Measurements from ENCODE around the gene MTURN.
"Not testable (repeated sequence)": the region's sequence is repeated elsewhere in the genome, so short reads cannot be mapped to it uniquely, and the experiment has no call there.

Gene MTURN

DNA sequence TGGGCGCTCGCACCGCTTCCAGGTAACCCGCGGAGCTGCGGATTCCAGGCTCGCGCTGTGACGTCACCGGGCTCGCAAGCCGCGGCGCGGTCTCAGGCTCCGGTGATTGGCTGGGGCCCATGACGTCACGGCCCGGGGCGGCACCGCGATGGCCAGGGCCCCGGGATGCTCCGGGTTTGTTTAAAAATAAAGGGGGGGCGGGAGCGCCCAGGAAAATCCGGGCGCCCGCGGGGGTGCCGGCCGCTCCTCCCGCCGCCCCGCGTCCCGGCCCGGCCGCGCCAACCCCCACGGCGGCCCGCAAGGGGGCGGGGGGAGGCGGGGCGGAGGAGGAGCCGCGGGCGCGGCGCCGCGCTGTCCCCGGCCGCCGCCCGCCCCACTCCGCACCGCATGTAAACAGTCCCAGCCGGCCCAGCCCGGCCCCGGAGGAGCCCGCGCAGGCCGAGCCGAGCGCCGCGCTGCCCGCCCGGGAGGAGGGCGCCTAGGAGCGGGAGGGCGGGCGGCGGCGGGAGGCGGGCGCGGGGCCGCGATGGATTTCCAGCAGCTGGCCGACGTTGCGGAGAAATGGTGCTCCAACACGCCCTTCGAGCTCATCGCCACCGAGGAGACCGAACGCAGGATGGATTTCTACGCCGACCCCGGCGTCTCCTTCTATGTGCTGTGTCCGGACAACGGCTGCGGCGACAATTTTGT lies at the start of gene MTURN:
Gene MTURN (plus strand): TSS at position 376 of the 690 bp plus-strand sequence. CDS start 151 bp downstream, at position 527.
- DNase-seq: peak; percentile 94

DNA sequence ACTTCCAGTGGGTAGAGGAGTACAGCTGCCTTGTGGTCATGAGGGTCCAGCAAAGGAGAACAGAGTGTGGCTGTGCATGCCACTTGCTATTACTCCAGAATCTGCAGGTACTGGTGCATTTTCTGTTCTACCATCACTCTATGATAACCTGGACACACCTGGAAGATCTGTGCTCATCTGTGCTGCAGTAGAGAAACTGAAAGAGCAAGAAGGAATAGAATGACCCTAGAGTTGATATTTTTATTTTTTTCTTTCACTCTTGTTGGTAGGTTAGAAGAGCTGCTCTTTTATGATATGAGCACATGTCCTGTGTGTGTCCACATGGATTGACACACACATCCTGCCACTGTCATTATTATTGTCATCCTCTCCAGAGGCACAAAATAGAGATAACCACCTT lies 48.3 kb upstream of the MTURN start:
- no peak for DNase-seq

DNA sequence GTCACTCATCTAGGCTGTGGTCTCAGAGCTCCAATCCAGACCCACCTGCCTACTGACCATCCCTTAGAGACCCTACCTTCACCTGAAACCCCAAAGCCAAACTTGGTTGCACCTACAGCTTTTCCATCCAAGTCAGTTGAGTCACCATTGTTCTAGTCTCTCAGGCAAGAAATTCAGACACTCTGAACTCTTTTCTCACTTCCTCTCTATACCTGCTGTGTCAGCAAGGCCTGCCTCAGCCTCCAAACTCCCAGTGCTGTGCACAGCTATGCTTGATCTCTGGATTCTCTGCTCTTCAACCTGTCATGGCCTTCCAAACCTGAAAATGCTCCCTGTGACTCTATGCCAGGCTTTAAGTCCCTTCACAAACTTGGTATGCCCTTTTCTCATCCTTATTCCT lies 47.4 kb upstream of the MTURN start:
- no peak for DNase-seq

DNA sequence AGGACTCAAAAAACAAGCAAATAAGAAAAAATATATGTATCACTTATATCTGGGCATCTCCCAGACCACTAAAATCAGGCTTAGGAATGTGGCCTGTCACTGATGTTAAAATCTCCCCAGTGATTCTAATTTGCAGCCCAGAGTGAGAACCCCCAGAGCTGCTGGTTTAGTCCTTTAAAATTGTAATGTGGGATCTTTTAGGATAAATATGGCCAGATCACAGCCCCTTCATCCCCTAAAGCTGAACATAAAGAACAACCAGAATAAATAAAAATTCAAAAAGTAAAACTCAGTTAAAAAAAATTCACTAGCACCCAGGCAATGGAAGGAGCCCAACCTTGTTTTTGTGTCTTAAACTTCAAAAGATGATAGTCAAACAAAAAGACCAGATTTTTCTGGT lies 46.4 kb upstream of the MTURN start:
- no peak for DNase-seq

DNA sequence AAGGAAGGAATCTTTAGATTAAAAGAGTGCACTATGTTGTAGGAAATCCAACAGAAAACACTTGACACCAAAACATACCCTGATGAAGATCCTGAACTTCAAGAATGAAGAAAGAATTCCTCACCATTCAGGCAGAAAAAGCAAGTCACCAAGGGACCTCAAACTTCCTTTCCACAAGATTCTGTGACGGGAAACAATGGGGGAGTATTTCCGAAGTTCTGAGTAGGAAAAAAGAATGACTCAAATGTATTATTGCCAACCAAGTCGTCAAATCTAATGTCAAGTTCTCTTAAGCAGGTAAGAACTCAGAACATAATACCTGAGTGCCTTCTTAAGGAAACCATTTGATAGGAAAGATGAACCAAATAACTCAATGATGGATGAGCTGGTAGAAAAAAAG lies 44.7 kb upstream of the MTURN start:
- DNase-seq: no peak

DNA sequence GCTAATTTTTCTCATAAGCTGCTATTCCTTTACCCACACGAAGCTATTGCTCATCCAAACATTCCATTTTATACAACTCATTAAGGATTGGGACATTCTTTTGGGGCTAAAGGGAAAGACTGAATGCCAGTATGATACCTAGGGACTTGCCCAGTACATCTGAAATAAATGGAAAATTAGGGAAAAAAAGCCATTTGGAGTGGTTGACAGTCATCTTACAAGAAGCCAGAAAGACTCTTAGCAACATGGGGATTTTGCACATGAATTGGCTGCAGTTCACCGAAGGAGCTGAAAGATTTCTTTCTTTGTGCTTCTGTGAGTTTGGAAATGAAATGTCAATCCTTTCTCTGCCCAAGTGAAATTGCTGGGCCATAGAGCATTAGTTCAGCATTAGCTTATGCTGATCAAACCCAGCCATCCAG lies 43.3 kb upstream of the MTURN start:
- DNase-seq: no peak

DNA sequence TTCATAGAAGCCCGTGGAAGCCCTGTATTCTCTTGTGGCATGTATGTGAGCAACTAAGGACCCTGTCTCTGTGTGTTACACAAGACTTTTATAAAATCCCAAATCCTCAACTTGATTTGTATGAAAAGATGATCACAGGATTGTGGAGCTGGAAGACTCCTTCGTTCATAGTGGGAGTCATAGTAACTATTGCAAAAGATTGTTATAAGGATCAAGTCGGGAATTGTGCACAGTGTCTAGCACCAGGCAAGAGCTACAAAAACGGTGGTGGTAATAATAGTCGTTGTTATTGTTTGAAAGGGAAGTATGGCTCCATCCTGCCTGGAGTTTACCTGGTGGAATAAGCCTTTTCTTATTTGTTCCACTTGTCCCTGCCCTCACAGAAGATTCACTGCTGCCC lies 42.8 kb upstream of the MTURN start:
- no peak for DNase-seq

DNA sequence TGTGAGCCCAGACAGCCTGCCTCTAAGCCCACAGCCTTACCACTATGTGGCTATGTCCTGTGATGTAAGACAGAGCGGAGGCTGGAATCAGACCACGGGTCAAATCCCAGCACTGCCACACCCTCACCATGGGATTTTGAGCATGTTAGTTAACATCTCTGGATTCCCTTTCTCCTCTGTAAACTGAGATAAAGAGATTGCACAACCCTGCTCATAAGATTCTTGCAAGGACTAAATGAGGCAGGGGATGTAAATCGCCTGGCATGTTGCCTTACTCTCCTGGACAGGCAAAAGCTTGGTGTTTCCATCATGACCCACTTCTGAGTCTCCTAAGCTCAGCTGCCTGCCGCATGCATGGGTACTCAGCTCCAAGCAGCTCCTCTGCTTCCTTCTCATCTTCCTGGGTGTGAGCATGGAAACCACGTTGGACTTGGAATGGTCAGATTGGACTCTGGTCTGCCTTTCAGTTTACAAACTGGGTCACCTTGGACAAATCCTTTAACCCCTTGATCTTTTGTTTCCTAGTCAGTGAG lies 41.3 kb upstream of the MTURN start:
- DNase-seq: no peak

DNA sequence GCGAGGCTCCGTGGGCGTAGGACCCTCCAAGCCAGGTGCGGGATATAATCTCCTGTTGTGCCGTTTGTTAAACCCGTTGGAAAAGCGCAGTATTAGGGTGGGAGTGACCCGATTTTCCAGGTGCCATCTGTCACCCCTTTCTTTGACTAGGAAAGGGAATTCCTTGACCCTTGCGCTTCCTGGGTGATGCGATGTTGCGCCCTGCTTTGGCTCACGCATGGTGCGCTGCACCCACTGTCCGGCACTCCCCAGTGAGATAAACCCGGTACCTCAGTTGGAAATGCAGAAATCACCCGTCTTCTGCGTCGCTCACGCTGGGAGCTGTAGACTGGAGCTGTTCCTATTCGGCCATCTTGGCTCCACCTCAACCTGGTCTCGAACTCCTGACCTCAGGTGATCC lies 36.2 kb upstream of the MTURN start:
- not testable (repeated sequence) for DNase-seq

DNA sequence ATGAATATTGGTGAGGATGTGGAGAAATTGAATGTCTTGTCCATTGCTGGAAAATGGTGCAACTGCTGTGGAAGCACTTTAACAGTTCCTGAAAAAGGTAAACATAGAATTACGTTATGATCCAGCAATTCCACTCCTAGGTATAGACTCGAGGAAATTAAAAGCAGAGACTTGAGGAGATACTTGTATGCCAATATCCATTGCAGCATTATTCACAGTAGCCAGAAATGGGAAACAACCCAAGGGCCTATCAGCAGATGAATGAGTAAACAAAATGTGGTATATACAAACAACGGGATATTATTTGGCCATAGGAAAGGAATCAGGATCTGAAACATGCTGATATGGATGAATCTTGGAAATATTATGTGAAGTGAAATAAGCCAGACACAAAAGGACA lies 32.5 kb upstream of the MTURN start:
- DNase-seq: no peak

DNA sequence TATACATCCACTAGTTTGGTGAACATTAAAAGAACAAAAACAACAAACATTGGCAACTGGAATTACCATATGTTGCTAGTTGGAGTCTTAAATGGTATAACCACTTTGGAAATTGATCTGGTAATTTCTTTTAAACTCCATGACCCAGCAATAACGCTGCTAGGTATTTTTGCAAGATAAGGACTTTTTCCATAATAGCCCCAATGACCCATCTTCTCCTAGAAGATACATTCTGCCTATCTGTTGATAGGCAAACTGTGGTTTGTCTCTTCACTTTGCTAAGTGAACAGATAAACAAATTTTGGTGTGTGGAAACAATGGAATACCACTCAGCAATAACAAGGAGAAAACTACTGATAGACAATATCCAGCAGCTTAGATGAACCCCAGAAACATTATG lies 30.6 kb upstream of the MTURN start:
- no peak for DNase-seq

DNA sequence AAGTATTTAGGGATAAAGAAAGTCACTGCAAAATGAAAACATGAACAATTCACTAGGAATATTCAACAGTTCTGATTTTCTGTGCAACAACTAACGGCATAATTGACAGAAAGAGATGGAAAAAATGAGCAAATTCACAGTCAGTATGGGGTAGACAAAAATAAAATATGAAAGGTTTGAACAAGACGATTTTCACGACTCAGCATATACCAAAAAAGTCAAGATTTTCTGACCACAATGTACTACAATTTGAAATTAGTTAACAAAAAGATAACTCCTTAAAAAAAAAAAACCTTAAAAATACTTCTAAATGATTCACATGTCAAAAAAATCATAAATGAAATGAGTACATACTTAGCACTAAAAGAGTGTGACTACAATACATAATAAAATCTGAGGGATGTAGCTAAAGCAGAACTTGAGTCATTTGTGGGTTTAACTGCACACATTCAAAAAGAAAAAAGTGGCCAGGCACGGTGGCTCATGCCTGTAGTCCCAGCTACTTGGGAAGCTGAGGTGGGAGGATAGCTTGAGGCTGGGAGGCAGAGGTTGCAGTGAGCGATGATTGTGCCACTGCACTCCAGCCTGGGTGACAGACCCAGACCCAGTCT lies 22.6 kb upstream of the MTURN start:
- DNase-seq: no peak

DNA sequence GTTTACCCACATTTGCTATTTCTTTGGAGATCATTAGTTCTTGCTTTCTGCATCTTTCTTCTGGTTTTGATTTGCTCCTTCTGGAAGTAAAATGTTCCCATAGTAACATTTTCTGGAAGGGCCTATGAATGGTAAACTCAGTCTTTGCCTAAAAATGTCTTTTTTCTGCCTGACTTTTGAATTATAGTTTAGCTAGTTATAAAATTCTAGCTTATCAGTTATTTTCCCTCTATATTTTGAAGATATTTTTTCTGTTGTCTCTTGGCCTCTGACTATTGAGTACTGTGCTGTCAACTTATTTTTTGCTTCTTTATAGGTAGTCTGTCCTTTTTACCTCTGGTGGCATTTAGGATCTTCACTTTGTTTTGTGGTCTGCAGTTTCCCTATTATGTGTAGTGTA lies 21.6 kb upstream of the MTURN start:
- DNase-seq: no peak

DNA sequence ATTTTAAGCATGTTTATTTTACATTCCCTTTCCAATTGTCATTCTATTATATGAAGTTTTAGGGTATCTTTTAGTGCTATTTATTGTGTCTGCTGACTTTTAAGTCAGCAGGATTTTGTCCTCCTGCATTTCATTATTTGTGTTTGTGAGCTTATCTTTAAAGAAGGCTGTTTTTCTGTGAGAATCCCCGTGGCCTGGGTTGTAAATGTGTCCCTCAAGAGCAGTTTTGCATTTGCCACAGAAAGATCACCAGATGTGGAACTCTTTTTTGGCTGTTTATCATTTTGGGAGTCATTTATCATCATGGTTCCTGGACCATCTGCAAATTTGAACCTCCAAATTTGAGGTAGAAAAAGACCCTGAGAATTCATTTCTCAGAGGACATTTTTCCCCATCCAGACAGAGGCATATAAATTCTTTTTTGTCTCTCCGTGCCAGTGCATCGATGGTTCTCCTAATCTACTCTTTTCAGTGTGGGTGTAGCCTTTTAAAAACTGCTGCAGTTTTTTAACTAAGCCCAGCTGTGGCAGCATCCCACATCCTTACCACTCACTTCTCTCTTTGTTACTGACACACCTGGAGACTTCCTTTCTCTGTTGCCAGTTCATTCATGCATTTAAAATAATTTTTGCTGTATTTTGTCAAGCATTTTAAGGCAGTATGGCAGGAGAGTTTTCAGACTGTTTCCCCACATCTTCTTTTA lies 20.1 kb upstream of the MTURN start:
- no peak for DNase-seq

DNA sequence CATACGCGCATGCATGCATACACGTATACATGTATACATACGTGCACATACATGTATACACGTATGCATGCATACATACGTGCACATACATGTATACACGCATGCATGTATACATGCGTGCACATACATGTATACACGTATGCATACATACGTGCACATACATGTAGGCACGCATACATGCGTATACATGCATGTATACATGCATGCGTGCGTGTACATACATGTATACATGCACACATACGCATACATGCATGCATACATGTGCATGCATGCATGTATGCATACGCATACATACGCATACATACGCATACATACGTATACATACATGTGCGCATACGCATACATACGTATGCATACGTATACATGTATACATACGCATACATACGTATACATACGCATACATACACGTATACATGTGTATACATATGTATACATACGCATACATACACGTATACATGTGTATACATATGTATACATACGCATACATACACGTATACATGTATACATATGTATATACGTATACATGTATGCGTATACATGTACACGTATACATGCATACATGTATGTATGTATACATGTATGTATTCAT lies 19.0 kb upstream of the MTURN start:
- no peak for DNase-seq

DNA sequence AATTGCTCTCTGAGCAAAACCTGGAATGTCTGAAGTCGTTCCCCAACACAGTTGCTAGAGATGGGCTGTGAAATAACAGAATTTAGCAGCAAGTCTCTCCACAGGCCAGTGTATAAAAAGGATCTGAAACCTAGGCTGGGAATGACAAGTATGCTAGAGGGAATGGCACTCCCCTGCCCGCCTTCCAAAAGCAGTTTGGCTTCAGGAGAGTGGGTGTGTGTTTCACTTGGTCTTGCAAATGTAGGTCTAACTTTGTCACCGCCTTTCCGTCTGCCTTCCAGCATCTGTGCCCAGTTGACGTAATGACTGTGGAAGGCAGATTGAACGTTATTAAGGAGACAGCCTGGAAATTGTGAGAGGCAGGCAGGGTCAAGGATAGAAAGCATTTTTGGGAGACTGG lies 18.0 kb upstream of the MTURN start:
- DNase-seq: no peak

DNA sequence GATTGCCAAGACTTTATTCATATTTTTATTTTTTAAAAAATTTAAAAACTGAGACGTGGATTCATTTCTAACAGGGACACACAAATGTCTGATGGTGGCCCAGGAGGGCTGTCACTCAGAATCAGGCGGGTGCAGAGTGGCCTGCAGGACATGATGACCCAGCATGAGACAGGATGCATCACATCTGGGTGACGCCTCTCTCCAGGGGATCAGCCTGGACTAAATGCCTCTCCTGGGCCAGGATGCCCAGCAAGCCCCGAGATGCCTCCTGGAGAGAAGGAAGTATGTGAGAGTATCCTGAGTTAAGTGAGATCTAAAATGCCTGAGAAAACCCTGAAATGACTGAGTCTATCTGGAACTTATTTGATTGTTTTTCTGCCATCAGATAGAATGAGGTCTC lies 16.9 kb upstream of the MTURN start:
- DNase-seq: no peak

DNA sequence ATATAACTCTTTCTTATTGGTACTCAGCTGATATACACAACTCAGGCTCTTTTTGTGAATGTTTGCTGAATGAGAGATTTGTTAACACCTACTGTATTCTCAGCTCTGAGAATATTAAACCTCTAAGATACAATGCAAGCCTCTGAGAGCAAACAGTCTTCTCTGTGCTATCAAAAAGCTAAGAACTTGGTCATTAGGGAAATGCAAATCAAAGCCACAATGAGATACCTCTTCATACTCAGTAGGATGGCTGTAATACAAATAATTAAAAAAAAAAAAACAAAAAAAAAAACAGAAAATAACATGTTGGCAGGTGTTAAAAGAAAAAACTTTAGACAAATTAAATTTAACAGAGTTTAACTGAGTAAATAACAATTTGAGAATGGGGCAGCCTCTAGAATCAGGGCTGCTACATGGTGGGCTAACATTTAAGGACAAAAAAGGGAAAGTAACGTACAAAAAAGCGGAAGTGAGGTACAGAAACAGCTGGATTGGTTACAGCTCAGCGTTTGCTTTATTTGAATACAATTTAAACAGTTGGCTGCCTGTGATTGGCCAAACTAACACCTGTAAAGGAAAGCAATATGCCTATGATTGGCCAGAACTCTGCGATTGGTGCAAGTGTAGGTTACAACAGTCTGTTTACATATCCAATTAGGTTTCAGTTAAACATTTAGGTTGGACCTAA lies 14.8 kb upstream of the MTURN start:
- no peak for DNase-seq

DNA sequence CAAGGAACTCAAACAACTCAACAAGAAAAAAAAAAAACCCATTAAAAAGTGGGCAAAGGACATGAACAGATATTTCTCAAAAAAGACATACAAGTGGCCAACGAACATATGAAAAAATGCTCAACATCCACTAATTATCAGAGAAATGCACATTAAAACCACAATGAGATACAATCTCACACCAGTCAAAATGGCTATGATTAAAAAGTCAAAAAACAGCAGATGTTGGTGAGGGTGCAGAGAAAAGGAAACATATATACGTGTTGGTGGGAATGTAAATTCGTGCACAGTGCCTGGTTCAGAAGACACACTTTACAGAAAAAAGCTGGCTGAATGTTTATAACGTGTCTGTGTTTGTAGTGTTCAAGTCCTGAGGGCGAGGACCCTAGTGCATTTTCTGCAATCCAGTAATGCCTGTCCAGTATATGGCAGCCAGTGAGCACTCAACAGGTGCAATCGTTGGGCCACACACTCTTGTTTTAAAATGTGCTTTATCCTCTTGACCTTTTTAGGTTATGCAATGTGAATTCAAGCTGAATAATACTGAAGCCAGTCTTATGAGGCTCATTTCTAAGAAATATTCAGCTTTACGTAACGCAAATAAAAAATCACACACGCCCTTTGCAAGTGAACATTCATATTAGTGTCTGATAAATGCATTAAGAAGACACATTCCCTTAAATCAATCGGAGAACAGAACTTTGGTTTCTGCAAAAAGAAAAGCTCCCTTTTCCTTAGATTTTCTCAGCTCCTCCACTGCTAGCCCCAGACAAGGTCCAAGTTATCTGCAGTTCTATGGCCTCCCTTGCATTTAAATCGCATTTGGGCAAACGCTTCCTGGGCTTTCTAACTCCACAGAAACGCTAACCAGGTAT lies 813 bp upstream of the MTURN start:
- no peak for DNase-seq

DNA sequence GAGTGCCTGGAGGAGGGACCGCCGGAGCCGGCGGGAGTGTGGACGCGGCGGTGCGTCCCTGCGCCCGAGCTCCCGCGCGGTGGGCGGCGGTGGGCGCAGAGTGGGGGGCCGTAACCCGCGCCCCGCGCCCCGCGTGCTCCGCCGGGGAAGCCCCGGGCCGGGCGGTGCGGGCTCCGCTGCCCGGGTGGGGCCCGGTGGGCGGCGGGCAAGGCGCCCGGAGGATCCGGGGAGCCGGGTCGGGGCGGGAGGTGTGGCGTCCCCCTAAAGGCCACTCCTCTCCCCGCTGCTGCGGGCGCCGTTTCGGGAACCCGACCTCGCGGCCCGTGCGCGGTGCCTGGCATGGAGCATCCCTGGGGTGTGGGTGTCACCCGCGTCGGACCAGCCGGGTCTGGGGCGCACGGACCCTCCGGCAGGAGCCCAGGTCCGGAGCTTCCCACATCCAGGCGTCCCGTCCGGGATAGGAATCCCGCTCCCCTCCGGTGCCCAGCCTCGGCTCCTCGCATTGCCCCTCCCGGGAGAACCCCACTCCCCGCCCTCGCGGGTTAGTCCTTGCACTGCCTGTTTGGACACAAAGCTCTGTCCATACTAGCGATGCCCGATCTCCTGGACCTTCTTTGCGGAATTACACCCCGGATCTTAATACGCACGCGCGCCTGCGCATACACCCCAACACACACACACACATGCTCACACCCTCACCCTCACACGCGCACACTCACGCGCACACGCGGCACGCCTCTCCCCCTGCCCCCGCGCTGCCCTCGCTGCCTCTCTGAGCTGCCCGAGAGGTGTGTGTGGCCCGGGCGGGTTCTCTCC lies 723 bp downstream of the MTURN start:
- peak; percentile 72 for DNase-seq

DNA sequence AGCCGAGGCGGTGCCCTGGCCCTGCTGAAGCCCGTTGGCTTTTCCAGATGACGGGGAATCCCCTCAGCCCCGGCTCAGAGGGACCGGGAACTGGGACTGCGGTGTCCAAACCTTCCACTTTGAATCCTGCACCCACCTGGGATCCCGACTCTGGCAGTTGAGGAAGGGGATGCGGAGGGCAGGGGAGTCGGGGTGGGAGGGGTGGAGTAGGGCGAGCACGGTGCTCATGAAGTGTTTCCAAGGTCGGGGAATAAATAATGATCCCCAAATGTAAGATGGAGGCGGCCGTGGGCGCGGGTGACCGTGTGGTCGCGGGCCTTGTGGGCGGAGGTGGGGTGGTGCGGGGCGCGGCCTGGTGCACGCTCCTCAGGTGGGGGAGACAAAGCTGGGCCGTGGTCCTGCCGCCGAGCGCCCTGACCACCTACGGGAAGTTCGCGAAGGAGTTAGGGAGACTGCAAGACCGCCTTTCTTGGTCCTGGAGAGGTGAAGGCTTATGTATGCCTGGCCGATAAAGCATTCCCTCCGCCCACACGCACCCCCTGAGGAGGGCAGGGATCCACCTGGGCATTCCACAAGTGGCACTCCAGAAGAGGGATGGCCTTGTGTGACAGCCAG lies 1.4 kb downstream of the MTURN start:
- no peak for DNase-seq

Measured in activated CD8-positive, alpha-beta memory T cell treated with anti-CD3 and anti-CD28 coated beads, Interleukin-2, amount 50 U/mL, for 48 hours (primary cell).